Progenitor cell of endocrine pancreas (in vitro differentiated cells): Measurements from ENCODE around the gene ZSCAN25. TPM values are rescaled to one million over a fixed set of nuclear protein-coding genes. Genes with fewer than 3 reads are reported as not detected.

ENCODE experiments used
- DNase-seq: peaks from one replicate; pipeline ENCODE4 v3.0.0; 2021; ENCODE audit warnings: low spot score; ENCODE audit not compliant: unreplicated experiment
- H3K27ac Mint-ChIP-seq: 2 replicates; pipeline ENCODE4 v1.8.0; 2021; ENCODE audit warnings: mild to moderate bottlenecking, moderate library complexity, mixed read lengths
- H3K27me3 Mint-ChIP-seq: 2 replicates; pipeline ENCODE4 v1.8.0; 2021; ENCODE audit warnings: mixed read lengths
- H3K36me3 Mint-ChIP-seq: 2 replicates; pipeline ENCODE4 v1.8.0; 2022; ENCODE audit warnings: mixed read lengths; ENCODE audit not compliant: insufficient read depth
- H3K4me1 Mint-ChIP-seq: 2 replicates; pipeline ENCODE4 v1.8.0; 2021; ENCODE audit warnings: low read depth, mixed read lengths
- H3K4me3 Mint-ChIP-seq: 2 replicates; pipeline ENCODE4 v1.8.0; 2021; ENCODE audit warnings: low read depth, mild to moderate bottlenecking, moderate library complexity, mixed read lengths
- H3K9me3 Mint-ChIP-seq: 2 replicates; pipeline ENCODE4 v1.8.0; 2021; ENCODE audit warnings: low read depth, mixed read lengths
- CTCF ChIP-seq: fragments of 200-600 bp; sonication (generic); IDR thresholded peaks from one replicate; pipeline ENCODE4 v1.5.0; 2021; ENCODE audit warnings: antibody characterized with exemption, mild to moderate bottlenecking; ENCODE audit not compliant: unreplicated experiment
- total RNA-seq: library from RNA; stranded (reverse); gene quantifications from 2 replicates; pipeline ENCODE4 v1.2.1, GENCODE V29; 2021

ZSCAN25 gene
- total RNA-seq, 1 donor from 2014 or later: 27.9 TPM

DNA sequence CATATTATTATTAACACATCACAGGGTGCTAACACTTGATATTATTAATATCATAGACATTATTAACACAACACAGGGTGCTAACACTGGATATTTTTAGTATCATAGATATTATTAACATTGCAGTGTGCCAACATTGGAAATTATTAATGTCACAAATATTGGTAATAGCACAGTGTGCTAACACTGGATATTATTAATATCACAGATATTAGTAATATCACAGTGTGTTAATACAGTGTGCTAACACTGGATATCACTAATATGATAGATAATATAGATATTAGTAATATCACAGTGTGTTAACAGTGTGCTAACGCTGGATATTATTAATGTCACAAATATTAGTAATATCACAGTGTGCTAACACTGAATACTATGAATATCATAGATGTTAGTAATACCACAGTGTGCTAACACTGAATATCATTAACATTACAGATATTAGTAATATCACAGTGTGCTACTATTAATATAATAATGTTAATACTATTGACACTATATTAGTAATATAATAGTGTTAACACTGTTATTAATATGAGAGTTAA is 20.3 kb upstream of the ZSCAN25 start:
- no peaks in the 10 kb centered on the region for H3K4me1 Mint-ChIP-seq
- peaks cover 8% of the 10 kb centered on the region for H3K27me3 Mint-ChIP-seq
- TF ChIP-seq CTCF: no peak
- H3K4me3 Mint-ChIP-seq: no peak overlapping the region
- no peak for DNase-seq
- H3K27ac Mint-ChIP-seq: no peak overlapping the region
- H3K9me3 Mint-ChIP-seq: no peaks in the 10 kb centered on the region
- H3K36me3 Mint-ChIP-seq: no peaks in the 10 kb centered on the region

GRCh38 chr7:99597762-99598501 is 18.8 kb upstream of the ZSCAN25 start, which contains the start of gene TMEM225B:
TSS of gene TMEM225B (plus strand) at chr7:99598267. CDS start at chr7:99604389, 6,122 bp downstream.
- H3K4me1 Mint-ChIP-seq: no peaks in the 10 kb centered on the region
- no peak for DNase-seq
- no peak within 1 kb of the TSS for H3K27ac Mint-ChIP-seq
- H3K9me3 Mint-ChIP-seq: no peaks in the 10 kb centered on the region
- peaks cover 8% of the 10 kb centered on the region for H3K27me3 Mint-ChIP-seq
- H3K36me3 Mint-ChIP-seq: no peaks in the 10 kb centered on the region
- H3K4me3 Mint-ChIP-seq: no peak within 1 kb of the TSS
- no peak for TF ChIP-seq CTCF

GRCh38 chr7:99599836-99600235 is 16.9 kb upstream of the ZSCAN25 start:
- H3K4me3 Mint-ChIP-seq: no peak overlapping the region
- no peaks in the 10 kb centered on the region for H3K9me3 Mint-ChIP-seq
- DNase-seq: no peak
- H3K4me1 Mint-ChIP-seq: no peaks in the 10 kb centered on the region
- peaks cover 8% of the 10 kb centered on the region for H3K27me3 Mint-ChIP-seq
- no peaks in the 10 kb centered on the region for H3K36me3 Mint-ChIP-seq
- TF ChIP-seq CTCF: no peak
- no peak overlapping the region for H3K27ac Mint-ChIP-seq

GRCh38 chr7:99601656-99602310 is 15.0 kb upstream of the ZSCAN25 start:
- Mint-ChIP-seq H3K27ac (no peak overlapping the region), H3K27me3 (peaks cover 8% of the 10 kb centered on the region), H3K36me3 (no peaks in the 10 kb centered on the region), H3K9me3 (no peaks in the 10 kb centered on the region), H3K4me3 (no peak overlapping the region), H3K4me1 (no peaks in the 10 kb centered on the region)
- no peak for TF ChIP-seq CTCF
- DNase-seq: no peak

DNA sequence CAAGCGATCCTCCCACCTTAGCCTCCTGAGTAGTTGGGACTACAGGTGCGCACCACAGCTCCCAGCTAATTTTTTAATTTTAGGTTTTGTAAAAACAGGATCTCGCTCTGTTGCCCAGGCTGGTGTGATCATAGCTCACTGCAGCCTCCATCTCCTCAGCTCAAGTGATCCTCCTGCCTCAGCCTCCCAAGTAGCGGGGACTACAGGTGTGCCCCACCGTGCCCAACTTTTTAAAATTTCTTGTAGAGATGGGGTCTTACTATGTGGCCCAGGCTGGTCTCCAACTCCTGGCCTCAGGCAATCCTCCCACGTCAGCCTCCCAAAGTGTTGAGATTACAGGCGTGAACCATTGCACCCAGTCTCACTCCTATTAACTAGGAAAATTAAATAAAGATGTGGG is 11.2 kb upstream of the ZSCAN25 start:
- Mint-ChIP-seq H3K36me3 (no peaks in the 10 kb centered on the region), H3K27me3 (peaks cover 14% of the 10 kb centered on the region), H3K4me1 (no peaks in the 10 kb centered on the region), H3K27ac (no peak overlapping the region), H3K9me3 (no peaks in the 10 kb centered on the region), H3K4me3 (no peak overlapping the region)
- no peak for TF ChIP-seq CTCF
- no peak for DNase-seq
